Measurements from ENCODE around the gene BCLAF1. TPM values are rescaled to one million over a fixed set of nuclear protein-coding genes. Genes with fewer than 3 reads are reported as not detected.
A peak's percentile ranks its signal among the peaks of the same experiment; 100 is the strongest.

BCLAF1 gene
- total and polyA plus RNA-seq, 9 of the 15 experiments (the other 6 are each of a cell fraction or from before 2014, with no cell fraction given): 65.4 to 286 (median 165) TPM

DNA sequence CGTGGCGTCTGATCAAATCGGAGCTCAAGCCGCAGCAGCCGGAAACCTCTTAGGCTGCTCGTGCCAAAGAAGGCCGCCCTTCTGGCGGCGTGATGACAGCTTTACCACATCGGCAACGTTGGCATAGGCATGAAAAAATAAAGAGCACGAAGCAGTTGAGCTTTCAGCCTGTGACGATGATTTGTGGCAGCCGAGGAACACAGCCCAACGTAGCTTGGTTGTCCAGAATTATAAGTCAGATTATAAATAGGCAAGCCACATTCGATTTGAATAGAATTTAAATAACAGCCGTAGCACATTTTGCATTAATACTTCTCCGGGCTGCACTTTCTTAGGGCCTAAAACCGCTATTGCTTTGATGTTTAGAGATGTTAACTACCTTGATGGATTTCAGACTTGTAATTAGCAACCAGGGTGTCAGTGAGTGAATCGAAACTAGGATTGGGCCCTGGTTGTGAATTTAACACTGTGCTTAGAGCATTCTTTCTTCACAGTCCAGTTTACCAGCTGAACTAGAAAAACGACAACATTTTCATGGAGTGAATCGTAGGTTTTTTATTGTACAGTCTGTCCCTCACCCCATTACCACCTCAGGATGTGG, 864 bp upstream of the BCLAF1 start (continued):
- TF ChIP-seq, protein P1, sequence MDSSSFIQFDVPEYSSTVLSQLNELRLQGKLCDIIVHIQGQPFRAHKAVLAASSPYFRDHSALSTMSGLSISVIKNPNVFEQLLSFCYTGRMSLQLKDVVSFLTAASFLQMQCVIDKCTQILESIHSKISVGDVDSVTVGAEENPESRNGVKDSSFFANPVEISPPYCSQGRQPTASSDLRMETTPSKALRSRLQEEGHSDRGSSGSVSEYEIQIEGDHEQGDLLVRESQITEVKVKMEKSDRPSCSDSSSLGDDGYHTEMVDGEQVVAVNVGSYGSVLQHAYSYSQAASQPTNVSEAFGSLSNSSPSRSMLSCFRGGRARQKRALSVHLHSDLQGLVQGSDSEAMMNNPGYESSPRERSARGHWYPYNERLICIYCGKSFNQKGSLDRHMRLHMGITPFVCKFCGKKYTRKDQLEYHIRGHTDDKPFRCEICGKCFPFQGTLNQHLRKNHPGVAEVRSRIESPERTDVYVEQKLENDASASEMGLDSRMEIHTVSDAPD (CRISPR knock-in tag; IDR thresholded peaks at IDR 0.05): no peak
- TF ChIP-seq, protein P2, sequence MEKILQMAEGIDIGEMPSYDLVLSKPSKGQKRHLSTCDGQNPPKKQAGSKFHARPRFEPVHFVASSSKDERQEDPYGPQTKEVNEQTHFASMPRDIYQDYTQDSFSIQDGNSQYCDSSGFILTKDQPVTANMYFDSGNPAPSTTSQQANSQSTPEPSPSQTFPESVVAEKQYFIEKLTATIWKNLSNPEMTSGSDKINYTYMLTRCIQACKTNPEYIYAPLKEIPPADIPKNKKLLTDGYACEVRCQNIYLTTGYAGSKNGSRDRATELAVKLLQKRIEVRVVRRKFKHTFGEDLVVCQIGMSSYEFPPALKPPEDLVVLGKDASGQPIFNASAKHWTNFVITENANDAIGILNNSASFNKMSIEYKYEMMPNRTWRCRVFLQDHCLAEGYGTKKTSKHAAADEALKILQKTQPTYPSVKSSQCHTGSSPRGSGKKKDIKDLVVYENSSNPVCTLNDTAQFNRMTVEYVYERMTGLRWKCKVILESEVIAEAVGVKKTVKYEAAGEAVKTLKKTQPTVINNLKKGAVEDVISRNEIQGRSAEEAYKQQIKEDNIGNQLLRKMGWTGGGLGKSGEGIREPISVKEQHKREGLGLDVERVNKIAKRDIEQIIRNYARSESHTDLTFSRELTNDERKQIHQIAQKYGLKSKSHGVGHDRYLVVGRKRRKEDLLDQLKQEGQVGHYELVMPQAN (IDR thresholded peaks at IDR 0.05; ENCODE audit: borderline replicate concordance): no peak
- TF ChIP-seq JUND (IDR thresholded peaks at IDR 0.05; ENCODE audit: borderline replicate concordance, low read depth, low read length) (no peak), JUND (tag; IDR thresholded peaks at IDR 0.05; ENCODE audit: borderline replicate concordance, low read depth, low read length) (no peak), TRIM28 (IDR thresholded peaks at IDR 0.05) (no peak), ZNF707 (CRISPR knock-in tag; conservative IDR thresholded peaks at IDR 0.05) (no peak), FOXJ3 (CRISPR knock-in tag; IDR thresholded peaks at IDR 0.05) (no peak), CXXC5 (CRISPR knock-in tag; IDR thresholded peaks at IDR 0.05) (peak; percentile 34), BCOR (IDR thresholded peaks at IDR 0.05) (no peak), PHF8 (IDR thresholded peaks at IDR 0.05; ENCODE audit: borderline replicate concordance, low read length) (no peak), KDM4B (IDR thresholded peaks at IDR 0.05; ENCODE audit: borderline replicate concordance in 2 of 2, low read depth in 1 of 2) (no peak), MECOM (CRISPR knock-in tag; IDR thresholded peaks at IDR 0.05) (no peak)
- TF ChIP-seq, protein P3, sequence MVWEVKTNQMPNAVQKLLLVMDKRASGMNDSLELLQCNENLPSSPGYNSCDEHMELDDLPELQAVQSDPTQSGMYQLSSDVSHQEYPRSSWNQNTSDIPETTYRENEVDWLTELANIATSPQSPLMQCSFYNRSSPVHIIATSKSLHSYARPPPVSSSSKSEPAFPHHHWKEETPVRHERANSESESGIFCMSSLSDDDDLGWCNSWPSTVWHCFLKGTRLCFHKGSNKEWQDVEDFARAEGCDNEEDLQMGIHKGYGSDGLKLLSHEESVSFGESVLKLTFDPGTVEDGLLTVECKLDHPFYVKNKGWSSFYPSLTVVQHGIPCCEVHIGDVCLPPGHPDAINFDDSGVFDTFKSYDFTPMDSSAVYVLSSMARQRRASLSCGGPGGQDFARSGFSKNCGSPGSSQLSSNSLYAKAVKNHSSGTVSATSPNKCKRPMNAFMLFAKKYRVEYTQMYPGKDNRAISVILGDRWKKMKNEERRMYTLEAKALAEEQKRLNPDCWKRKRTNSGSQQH (CRISPR knock-in tag; IDR thresholded peaks at IDR 0.05): no peak
- TF ChIP-seq, protein P4, sequence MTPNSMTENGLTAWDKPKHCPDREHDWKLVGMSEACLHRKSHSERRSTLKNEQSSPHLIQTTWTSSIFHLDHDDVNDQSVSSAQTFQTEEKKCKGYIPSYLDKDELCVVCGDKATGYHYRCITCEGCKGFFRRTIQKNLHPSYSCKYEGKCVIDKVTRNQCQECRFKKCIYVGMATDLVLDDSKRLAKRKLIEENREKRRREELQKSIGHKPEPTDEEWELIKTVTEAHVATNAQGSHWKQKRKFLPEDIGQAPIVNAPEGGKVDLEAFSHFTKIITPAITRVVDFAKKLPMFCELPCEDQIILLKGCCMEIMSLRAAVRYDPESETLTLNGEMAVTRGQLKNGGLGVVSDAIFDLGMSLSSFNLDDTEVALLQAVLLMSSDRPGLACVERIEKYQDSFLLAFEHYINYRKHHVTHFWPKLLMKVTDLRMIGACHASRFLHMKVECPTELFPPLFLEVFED (CRISPR knock-in tag; conservative IDR thresholded peaks at IDR 0.05): no peak
- TF ChIP-seq, protein P5, sequence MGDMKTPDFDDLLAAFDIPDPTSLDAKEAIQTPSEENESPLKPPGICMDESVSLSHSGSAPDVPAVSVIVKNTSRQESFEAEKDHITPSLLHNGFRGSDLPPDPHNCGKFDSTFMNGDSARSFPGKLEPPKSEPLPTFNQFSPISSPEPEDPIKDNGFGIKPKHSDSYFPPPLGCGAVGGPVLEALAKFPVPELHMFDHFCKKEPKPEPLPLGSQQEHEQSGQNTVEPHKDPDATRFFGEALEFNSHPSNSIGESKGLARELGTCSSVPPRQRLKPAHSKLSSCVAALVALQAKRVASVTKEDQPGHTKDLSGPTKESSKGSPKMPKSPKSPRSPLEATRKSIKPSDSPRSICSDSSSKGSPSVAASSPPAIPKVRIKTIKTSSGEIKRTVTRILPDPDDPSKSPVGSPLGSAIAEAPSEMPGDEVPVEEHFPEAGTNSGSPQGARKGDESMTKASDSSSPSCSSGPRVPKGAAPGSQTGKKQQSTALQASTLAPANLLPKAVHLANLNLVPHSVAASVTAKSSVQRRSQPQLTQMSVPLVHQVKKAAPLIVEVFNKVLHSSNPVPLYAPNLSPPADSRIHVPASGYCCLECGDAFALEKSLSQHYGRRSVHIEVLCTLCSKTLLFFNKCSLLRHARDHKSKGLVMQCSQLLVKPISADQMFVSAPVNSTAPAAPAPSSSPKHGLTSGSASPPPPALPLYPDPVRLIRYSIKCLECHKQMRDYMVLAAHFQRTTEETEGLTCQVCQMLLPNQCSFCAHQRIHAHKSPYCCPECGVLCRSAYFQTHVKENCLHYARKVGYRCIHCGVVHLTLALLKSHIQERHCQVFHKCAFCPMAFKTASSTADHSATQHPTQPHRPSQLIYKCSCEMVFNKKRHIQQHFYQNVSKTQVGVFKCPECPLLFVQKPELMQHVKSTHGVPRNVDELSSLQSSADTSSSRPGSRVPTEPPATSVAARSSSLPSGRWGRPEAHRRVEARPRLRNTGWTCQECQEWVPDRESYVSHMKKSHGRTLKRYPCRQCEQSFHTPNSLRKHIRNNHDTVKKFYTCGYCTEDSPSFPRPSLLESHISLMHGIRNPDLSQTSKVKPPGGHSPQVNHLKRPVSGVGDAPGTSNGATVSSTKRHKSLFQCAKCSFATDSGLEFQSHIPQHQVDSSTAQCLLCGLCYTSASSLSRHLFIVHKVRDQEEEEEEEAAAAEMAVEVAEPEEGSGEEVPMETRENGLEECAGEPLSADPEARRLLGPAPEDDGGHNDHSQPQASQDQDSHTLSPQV (IDR thresholded peaks at IDR 0.05): peak; percentile 93; the same call in 1 of the 2 replicates
- TF ChIP-seq, protein P6, sequence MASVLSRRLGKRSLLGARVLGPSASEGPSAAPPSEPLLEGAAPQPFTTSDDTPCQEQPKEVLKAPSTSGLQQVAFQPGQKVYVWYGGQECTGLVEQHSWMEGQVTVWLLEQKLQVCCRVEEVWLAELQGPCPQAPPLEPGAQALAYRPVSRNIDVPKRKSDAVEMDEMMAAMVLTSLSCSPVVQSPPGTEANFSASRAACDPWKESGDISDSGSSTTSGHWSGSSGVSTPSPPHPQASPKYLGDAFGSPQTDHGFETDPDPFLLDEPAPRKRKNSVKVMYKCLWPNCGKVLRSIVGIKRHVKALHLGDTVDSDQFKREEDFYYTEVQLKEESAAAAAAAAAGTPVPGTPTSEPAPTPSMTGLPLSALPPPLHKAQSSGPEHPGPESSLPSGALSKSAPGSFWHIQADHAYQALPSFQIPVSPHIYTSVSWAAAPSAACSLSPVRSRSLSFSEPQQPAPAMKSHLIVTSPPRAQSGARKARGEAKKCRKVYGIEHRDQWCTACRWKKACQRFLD (CRISPR knock-in tag; IDR thresholded peaks at IDR 0.05): no peak
